SIG-M5 treated with dmso at 0.1 percent for 504 hours (cell line): ENCODE results near the gene TTC7B.
A peak's percentile ranks its signal among the peaks of the same experiment; 100 is the strongest.

Source experiments
- DNase-seq: peaks from one replicate; lab custom pipeline; 2025; ENCODE audit not compliant: unreplicated experiment; lab: John Stamatoyannopoulos, UW

The TTC7B gene

GRCh38 chr14:90518069-90518940 is 297.9 kb downstream of the TTC7B start:
- no peak for DNase-seq

- DNase-seq, result no peak
Observed at GRCh38 chr14:90517076-90517841, 299.0 kb downstream of the TTC7B start.

GRCh38 chr14:90514566-90514965 is 301.7 kb downstream of the TTC7B start:
- no peak for DNase-seq

- no peak for DNase-seq
Observed at GRCh38 chr14:90514015-90514398, 302.2 kb downstream of the TTC7B start.

- DNase-seq, result peak; percentile 46
Observed at GRCh38 chr14:90513161-90514014, 302.8 kb downstream of the TTC7B start.

GRCh38 chr14:90512329-90512991 is 303.8 kb downstream of the TTC7B start:
- no peak for DNase-seq

DNA sequence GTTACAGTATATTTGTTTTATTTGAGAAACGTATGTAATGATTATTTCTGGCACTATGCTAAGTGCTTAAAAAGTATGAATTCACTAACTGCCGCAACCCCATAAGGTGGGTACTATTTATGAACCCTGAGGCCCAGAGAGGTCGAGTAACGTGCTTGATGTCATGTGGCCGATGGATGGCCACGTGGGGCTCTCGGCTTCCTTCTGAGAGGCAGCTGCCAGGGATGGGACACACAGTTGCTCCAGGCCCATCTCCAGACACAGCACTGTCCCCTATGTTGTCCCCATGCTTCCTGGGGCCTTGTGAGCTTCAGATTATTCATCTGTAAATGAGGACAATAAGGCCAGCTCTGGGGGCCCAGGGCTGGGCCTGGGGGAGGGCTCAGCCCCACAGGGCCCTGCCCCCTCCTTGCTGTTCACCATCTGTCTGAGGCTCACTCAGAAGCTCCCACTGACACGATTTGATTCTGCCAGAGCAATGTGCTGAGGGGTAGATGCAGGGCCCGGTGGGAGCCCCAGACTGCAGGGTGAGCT is 304.4 kb downstream of the TTC7B start:
- no peak for DNase-seq

DNA sequence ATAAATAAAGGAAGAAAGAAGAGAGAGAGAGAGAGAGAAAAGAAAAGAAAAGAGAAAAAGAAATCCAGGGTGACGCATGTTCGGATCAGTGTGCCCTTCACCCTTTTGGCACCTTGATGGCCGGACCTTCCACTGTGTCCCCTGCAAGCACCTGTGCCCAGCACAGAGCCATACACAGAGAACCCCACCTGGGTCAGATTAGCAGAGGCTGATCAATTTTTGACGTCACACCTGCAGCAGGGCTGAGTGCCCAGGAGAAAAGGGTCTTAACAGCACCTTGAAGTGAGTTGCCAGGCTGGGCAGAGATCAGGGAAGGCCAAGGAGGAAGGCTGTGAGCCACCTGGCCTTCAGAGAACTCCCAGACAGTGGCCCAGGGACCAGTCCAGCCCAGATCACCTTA is 305.0 kb downstream of the TTC7B start:
- DNase-seq, result no peak

GRCh38 chr14:90510159-90510558 is 306.1 kb downstream of the TTC7B start:
- peak; percentile 30 for DNase-seq

- DNase-seq, result peak; percentile 10
Observed at GRCh38 chr14:90509403-90509802, 306.8 kb downstream of the TTC7B start.

GRCh38 chr14:90508536-90509254 is 307.5 kb downstream of the TTC7B start:
- DNase-seq, result peak; percentile 50

GRCh38 chr14:90508036-90508435 is 308.2 kb downstream of the TTC7B start:
- DNase-seq, result no peak

DNA sequence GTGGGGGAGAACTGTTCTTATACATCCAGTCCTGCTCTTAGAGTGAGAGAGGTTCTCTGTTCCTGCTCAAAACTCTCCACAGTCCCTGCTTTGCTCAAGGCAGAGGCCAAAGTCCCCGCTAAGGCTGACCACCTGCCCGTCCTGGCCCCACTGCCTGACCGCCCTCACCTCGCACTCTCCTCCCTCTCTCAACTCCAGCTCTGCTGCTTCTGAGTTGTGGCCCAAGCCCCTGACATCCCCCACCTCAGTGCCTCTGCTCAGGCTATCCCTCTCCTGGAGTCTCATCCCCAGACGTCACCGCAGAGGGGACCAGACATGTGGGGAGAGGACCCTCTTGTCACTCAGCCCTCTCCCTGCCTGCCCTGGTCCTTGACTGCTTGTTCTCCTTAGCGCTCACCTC is 308.8 kb downstream of the TTC7B start:
- DNase-seq, result no peak

DNA sequence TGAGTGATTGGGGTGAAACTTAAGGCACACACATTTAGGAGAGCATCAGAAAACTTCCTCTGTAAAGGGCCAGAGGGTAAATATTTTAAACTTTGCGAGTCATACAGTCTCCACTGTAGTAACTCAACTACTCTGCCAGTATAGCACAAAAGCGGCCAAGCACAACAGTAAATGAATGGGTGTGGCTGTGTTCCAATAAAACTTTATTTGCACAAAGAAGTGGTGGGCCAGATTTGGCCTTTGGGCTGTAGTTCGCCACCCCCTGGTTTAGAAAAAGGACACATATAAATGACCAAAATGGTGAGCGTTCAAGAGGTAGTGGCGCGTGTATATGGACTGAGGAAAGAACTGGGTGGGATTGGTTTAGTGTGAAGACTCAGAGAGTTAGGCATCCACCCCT is 309.5 kb downstream of the TTC7B start:
- no peak for DNase-seq

- DNase-seq, result no peak
Observed at GRCh38 chr14:90505531-90505930, 310.7 kb downstream of the TTC7B start.

DNA sequence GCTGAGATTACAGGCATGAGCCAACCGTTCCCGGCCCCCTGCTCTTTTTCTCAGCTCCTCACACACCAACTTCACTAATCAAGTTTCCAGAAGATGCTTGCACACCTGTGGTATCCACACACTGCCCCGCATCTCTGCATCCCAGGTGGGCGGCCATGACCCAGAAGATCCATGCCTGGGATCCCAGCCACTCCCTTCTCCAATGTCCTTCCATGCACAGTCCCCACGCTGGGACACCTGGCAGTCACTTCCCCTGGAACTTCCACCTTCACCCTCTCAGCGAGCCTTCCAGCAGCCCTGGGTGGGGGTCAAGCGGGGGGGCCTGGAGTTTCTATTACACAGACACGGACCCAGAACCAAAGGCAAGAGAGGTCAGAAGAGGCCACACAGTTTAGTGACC is 311.6 kb downstream of the TTC7B start:
- no peak for DNase-seq

- no peak for DNase-seq
Observed at GRCh38 chr14:90503582-90503981, 312.6 kb downstream of the TTC7B start.

- DNase-seq, result no peak
Observed at GRCh38 chr14:90502760-90503159, 313.5 kb downstream of the TTC7B start.

DNA sequence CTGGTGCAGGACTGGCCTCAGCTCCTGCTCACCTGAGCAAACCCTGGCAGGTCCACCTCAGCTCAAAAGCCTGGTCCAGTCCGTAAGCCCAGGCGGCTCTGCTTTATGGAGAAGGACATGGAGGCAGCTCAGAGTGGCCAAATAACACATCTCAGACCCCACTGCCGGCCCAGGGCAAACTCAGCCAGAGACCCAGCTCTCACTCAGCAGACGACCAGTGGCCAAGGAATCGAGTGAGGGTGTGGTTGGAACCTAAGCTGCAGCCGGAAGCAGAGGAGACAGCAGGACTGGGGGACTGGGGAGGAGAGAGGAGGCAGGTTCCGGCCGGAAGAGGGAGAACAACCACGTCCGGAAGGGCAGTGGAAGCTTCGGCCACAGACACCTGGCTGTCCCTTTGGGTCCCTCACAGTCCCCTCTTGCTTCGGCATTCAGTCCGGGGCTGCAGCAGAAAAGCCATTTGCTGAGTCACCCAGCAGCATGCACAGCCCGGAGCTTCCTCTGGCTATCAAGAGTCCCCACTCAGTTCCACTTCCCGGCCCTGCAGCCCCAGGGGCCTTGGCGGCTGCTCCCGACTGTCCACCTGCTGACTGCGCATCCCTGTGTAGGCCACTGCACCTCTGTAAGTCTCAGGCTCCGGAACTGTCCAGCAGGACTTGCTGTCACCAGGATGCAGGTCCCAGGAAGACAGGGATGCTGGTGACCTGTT is 315.4 kb downstream of the TTC7B start:
- DNase-seq, result no peak
